ENCODE data around the gene MRPL14.
A peak's percentile ranks its signal among the peaks of the same experiment; 100 is the strongest.

Gene MRPL14

GRCh38 chr6:44126320-44127149, 717 bp downstream of the MRPL14 start:
- peaks cover 0 to 11% (median 0%) of the 10 kb centered on the region in 11 experiments; a peak in 5 of 22 replicates for H3K36me3 ChIP-seq
- peak overlapping the region; percentile 65 to 87 (median 81) for H3K27ac ChIP-seq
- peaks cover 53 to 84% (median 64%) of the 10 kb centered on the region in 11 experiments; a peak in 21 of 22 replicates for H4K20me1 ChIP-seq
- no peak for TF ChIP-seq Cebpa-rat (IDR thresholded peaks at IDR 0.05)
- peak overlapping the region; percentile 76 to 90 (median 87) for H3K9ac ChIP-seq
- peaks cover 0 to 11% (median 0%) of the 10 kb centered on the region in 11 experiments; a peak in 7 of 22 replicates for H3K27me3 ChIP-seq
- peak overlapping the region; percentile 75 to 98 (median 82) for H3K4me3 ChIP-seq
- H3K9me3 ChIP-seq (replicated peaks in 1 of 11), result no peaks in the 10 kb centered on the region
- peaks cover 57 to 74% (median 68%) of the 10 kb centered on the region in 10 experiments for H3K4me1 ChIP-seq
- H3K4me2 ChIP-seq, result peak overlapping the region; percentile 90 to 99 (median 96)

- H3K9ac ChIP-seq, result peak overlapping the region in 3 of 11 experiments; percentile 2 to 28 (median 22); a peak in 3 of 22 replicates
- peaks cover 80 to 90% (median 86%) of the 10 kb centered on the region in 11 experiments for H4K20me1 ChIP-seq
- H3K9me3 ChIP-seq (replicated peaks in 1 of 11), result no peaks in the 10 kb centered on the region
- H3K4me2 ChIP-seq, result peak overlapping the region; percentile 90 to 99 (median 96)
- H3K27ac ChIP-seq, result no peak overlapping the region
- TF ChIP-seq Cebpa-rat (IDR thresholded peaks at IDR 0.05), result no peak
- no peak overlapping the region for H3K4me3 ChIP-seq
- H3K27me3 ChIP-seq, result peaks cover 0 to 9% (median 0%) of the 10 kb centered on the region in 11 experiments; a peak in 7 of 22 replicates
- H3K4me1 ChIP-seq, result peaks cover 78 to 86% (median 83%) of the 10 kb centered on the region in 10 experiments
- peaks cover 0 to 25% (median 7%) of the 10 kb centered on the region in 11 experiments; a peak in 13 of 22 replicates for H3K36me3 ChIP-seq
Observed at GRCh38 chr6:44123544-44123943, 3.7 kb downstream of the MRPL14 start.

- H3K9ac ChIP-seq, result peak overlapping the region in 5 of 11 experiments; percentile 2 to 32 (median 28); a peak in 4 of 22 replicates
- H3K4me2 ChIP-seq, result peak overlapping the region; percentile 90 to 99 (median 96)
- peaks cover 0 to 1% (median 0%) of the 10 kb centered on the region in 11 experiments; a peak in 2 of 22 replicates for H3K27me3 ChIP-seq
- H3K9me3 ChIP-seq (replicated peaks in 1 of 11), result no peaks in the 10 kb centered on the region
- H3K4me3 ChIP-seq, result no peak overlapping the region
- H4K20me1 ChIP-seq, result peaks cover 86 to 91% (median 89%) of the 10 kb centered on the region in 11 experiments
- no peak overlapping the region for H3K27ac ChIP-seq
- no peak for TF ChIP-seq Cebpa-rat (IDR thresholded peaks at IDR 0.05)
- H3K4me1 ChIP-seq, result peaks cover 76 to 88% (median 84%) of the 10 kb centered on the region in 10 experiments
- peaks cover 0 to 33% (median 15%) of the 10 kb centered on the region in 11 experiments; a peak in 14 of 22 replicates for H3K36me3 ChIP-seq
Observed at GRCh38 chr6:44122801-44123200, 4.5 kb downstream of the MRPL14 start.

GRCh38 chr6:44120692-44121443, 6.4 kb downstream of the MRPL14 start:
- no peak for TF ChIP-seq Cebpa-rat (IDR thresholded peaks at IDR 0.05)
- Histone ChIP-seq H3K4me2 (peak overlapping the region; percentile 90 to 99 (median 96)), H3K27ac (no peak overlapping the region), H3K9ac (peak overlapping the region in 1 of 11 experiments; percentile 13; a peak in 1 of 22 replicates), H3K36me3 (peaks cover 7 to 51% (median 23%) of the 10 kb centered on the region in 11 experiments; a peak in 21 of 22 replicates), H3K4me1 (peaks cover 88 to 99% (median 95%) of the 10 kb centered on the region in 10 experiments), H4K20me1 (peaks cover 100% of the 10 kb centered on the region in 11 experiments), H3K27me3 (no peaks in the 10 kb centered on the region), H3K9me3 (replicated peaks in 1 of 11) (no peaks in the 10 kb centered on the region), H3K4me3 (no peak overlapping the region)

GRCh38 chr6:44119704-44120262, 7.5 kb downstream of the MRPL14 start:
- Histone ChIP-seq H3K4me1 (peaks cover 80 to 93% (median 87%) of the 10 kb centered on the region in 10 experiments), H3K4me2 (peak overlapping the region in 8 of 11 experiments; percentile 6 to 99 (median 24); a peak in 9 of 22 replicates), H3K9ac (no peak overlapping the region; a peak in 1 of 22 replicates), H3K4me3 (no peak overlapping the region), H3K27me3 (no peaks in the 10 kb centered on the region), H3K27ac (no peak overlapping the region), H3K36me3 (peaks cover 17 to 62% (median 34%) of the 10 kb centered on the region in 11 experiments; a peak in 21 of 22 replicates), H3K9me3 (replicated peaks in 1 of 11) (no peaks in the 10 kb centered on the region), H4K20me1 (peaks cover 100% of the 10 kb centered on the region in 11 experiments)
- no peak for TF ChIP-seq Cebpa-rat (IDR thresholded peaks at IDR 0.05)

GRCh38 chr6:44117397-44118128, 9.7 kb downstream of the MRPL14 start:
- Histone ChIP-seq H3K4me2 (peak overlapping the region; percentile 6 to 99 (median 54); a peak in 20 of 22 replicates), H4K20me1 (peaks cover 78 to 100% (median 100%) of the 10 kb centered on the region in 11 experiments), H3K4me3 (no peak overlapping the region), H3K36me3 (peaks cover 40 to 73% (median 55%) of the 10 kb centered on the region in 11 experiments), H3K9me3 (replicated peaks in 1 of 11) (no peaks in the 10 kb centered on the region), H3K9ac (no peak overlapping the region), H3K27ac (no peak overlapping the region), H3K27me3 (no peaks in the 10 kb centered on the region), H3K4me1 (peaks cover 58 to 71% (median 65%) of the 10 kb centered on the region in 10 experiments)
- TF ChIP-seq Cebpa-rat (IDR thresholded peaks at IDR 0.05), result no peak

- Histone ChIP-seq H3K27me3 (no peaks in the 10 kb centered on the region), H3K36me3 (peaks cover 47 to 81% (median 62%) of the 10 kb centered on the region in 11 experiments), H3K4me1 (peaks cover 51 to 63% (median 57%) of the 10 kb centered on the region in 10 experiments), H3K27ac (peak overlapping the region in 1 of 11 experiments; percentile 20; a peak in 1 of 22 replicates), H3K4me3 (no peak overlapping the region), H3K9me3 (replicated peaks in 1 of 11) (no peaks in the 10 kb centered on the region), H3K9ac (peak overlapping the region in 1 of 11 experiments; percentile 26; a peak in 2 of 22 replicates), H3K4me2 (peak overlapping the region; percentile 42 to 99 (median 54)), H4K20me1 (peaks cover 71 to 100% (median 100%) of the 10 kb centered on the region in 11 experiments)
- no peak for TF ChIP-seq Cebpa-rat (IDR thresholded peaks at IDR 0.05)
Observed at GRCh38 chr6:44116641-44117382, 10.4 kb downstream of the MRPL14 start.
